RWPE1 (cell line): ENCODE measurements around the gene FAM186B.

Source experiments
- CTCF ChIA-PET: fragments of 350-600 bp; sonication (Branson Sonifier 250); formaldehyde crosslinking; extraction: SDS; loops from one replicate; lab custom pipeline; 2021; lab: Yijun Ruan, JAX
- POLR2A ChIA-PET: fragments of 400-600 bp; formaldehyde crosslinking; extraction: SDS; loops from one replicate; lab custom pipeline; 2020; ENCODE audit warnings: antibody characterized with exemption; ENCODE audit not compliant: low non-redundant PET; lab: Yijun Ruan, JAX
- DNase-seq: peaks from one replicate; pipeline ENCODE4 v3.0.0; 2012; ENCODE audit warnings: low spot score
- H3K27ac ChIP-seq: fragments of 450-650 bp; 2 replicates; pipeline ENCODE4 v1.5.1; 2017
- CTCF ChIP-seq: fragments of 450-650 bp; conservative IDR thresholded peaks from 2 replicates; pipeline ENCODE4 v1.5.1; 2017; ENCODE audit warnings: low read depth, mild to moderate bottlenecking

The FAM186B gene

GRCh38 chr12:49578471-49579112 lies 26.8 kb downstream of the FAM186B start:
- no peak for DNase-seq
- H3K27ac ChIP-seq: peak overlapping the region; percentile 2; the same call in 1 of the 2 replicates
- no peak for TF ChIP-seq CTCF
- ChIA-PET POLR2A (no interaction called here), CTCF (no interaction called here)

- DNase-seq: no peak
- POLR2A ChIA-PET: no interaction called here
- peak overlapping the region; percentile 2; the same call in 1 of the 2 replicates for H3K27ac ChIP-seq
- no peak for TF ChIP-seq CTCF
- CTCF ChIA-PET: no interaction called here
Observed at GRCh38 chr12:49577589-49578315, 27.7 kb downstream of the FAM186B start.

- no peak for TF ChIP-seq CTCF
- ChIA-PET POLR2A (interaction anchor here (0.6 kb wide), 1 partner anchor 303 kb away, joined by 3 read pairs; no protein-coding TSS in a partner anchor), CTCF (no interaction called here)
- DNase-seq: peak; percentile 19
- peak overlapping the region; percentile 87 for H3K27ac ChIP-seq
Observed at GRCh38 chr12:49568442-49569162, 36.8 kb downstream of the FAM186B start.

GRCh38 chr12:49567611-49568441 lies 37.6 kb downstream of the FAM186B start, which contains the start of gene MCRS1:
MCRS1 (minus strand) TSS chr12:49568142; CDS start chr12:49566731, 1,411 bp downstream.
- peak within 1 kb of the TSS; percentile 87 for H3K27ac ChIP-seq
- TF ChIP-seq CTCF: no peak
- ChIA-PET POLR2A (interaction anchor here (0.7 to 1.0 kb wide), 3 partner anchors 15 to 174 kb away, joined by 3 to 4 read pairs (median 4); partner anchors contain the start of gene TMBIM6), CTCF (interaction anchor here (0.6 to 1.7 kb wide), 3 partner anchors 12 to 977 kb away, joined by 3 to 4 read pairs (median 3); no protein-coding TSS in a partner anchor)
- peak; percentile 98 for DNase-seq

GRCh38 chr12:49567302-49567610 lies 38.2 kb downstream of the FAM186B start:
- no peak for TF ChIP-seq CTCF
- H3K27ac ChIP-seq: peak overlapping the region; percentile 87
- CTCF ChIA-PET: interaction anchor here (0.6 to 1.7 kb wide), 5 partner anchors 13 to 976 kb away, joined by 3 to 8 read pairs (median 4); no protein-coding TSS in a partner anchor
- POLR2A ChIA-PET: interaction anchor here (0.6 to 1.0 kb wide), 4 partner anchors 15 to 280 kb away, joined by 3 to 4 read pairs (median 4); partner anchors contain the start of gene TMBIM6
- peak; percentile 23 for DNase-seq
